Measurements from ENCODE around the gene MED15.

- TF ChIP-seq CTCF (conservative IDR thresholded peaks at IDR 0.05) (no peak), EZH2 (IDR thresholded peaks at IDR 0.05; ENCODE audit: low read depth) (no peak)
Observed at GRCh38 chr22:20585639-20586402, 78.4 kb downstream of the MED15 start.

All from PC-9 (cell line).